Nephron (organoid): ENCODE data around the gene COL1A2.

Experiments used
- H3K27ac Mint-ChIP-seq, 3 experiments: 2 replicates each; pipeline ENCODE4 v1.8.0; 2020; ENCODE audit warnings: mixed read lengths in 3 of 3, mild to moderate bottlenecking in 2 of 3, moderate library complexity in 1 of 3
- H3K27me3 Mint-ChIP-seq: 2 replicates; pipeline ENCODE4 v1.8.0; 2021; ENCODE audit warnings: low read depth, mild to moderate bottlenecking, moderate library complexity, mixed read lengths
- H3K36me3 Mint-ChIP-seq: 2 replicates; pipeline ENCODE4 v1.8.0; 2020; ENCODE audit warnings: low read depth, mixed read lengths
- H3K4me1 Mint-ChIP-seq: 2 replicates; pipeline ENCODE4 v1.8.0; 2020; ENCODE audit warnings: mixed read lengths
- H3K4me3 Mint-ChIP-seq, 3 experiments: 2 replicates each; pipeline ENCODE4 v1.8.0; 2020; ENCODE audit warnings: mild to moderate bottlenecking in 3 of 3, mixed read lengths in 3 of 3, moderate library complexity in 2 of 3
- H3K9me3 Mint-ChIP-seq: 2 replicates; pipeline ENCODE4 v1.8.0; 2020; ENCODE audit warnings: mixed read lengths
- CTCF ChIP-seq, 3 experiments: fragments of 200-600 bp; sonication (generic); IDR thresholded peaks; one replicate each; pipeline ENCODE4 v1.5.0; 2021; ENCODE audit warnings: antibody characterized with exemption in 3 of 3; ENCODE audit not compliant: unreplicated experiment in 3 of 3

Gene COL1A2

GRCh38 chr7:94396596-94396995 lies 1.9 kb downstream of the COL1A2 start:
- peaks cover 50% of the 10 kb centered on the region for H3K4me1 Mint-ChIP-seq
- TF ChIP-seq CTCF (IDR thresholded peaks at IDR 0.05; ENCODE audit: unreplicated experiment in 3 of 3) = no peak
- H3K27ac Mint-ChIP-seq = peak overlapping the region; percentile 98 to 100 (median 99)
- peaks cover 6% of the 10 kb centered on the region for H3K27me3 Mint-ChIP-seq
- no peaks in the 10 kb centered on the region for H3K9me3 Mint-ChIP-seq
- peaks cover 43% of the 10 kb centered on the region for H3K36me3 Mint-ChIP-seq
- peak overlapping the region; percentile 96 to 100 (median 96) for H3K4me3 Mint-ChIP-seq

DNA sequence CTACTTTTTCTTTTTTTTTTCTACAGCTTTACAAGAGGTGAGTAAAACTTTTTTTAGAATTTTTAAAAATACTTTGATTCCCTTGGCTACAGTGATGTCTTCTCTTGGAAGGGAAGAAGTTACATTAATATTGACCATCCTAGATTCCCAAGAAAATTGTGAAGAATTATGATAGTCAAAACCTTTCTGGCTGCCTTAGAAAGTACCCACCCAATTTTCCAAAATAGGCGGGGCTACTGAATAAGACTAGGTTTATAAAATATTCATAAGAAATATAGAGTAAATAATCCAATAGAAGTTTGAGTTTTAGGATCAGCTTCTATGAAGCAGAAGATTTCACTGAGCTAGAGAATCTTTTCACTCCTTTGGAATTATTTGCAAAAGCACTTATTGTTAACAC lies 3.0 kb downstream of the COL1A2 start:
- peak overlapping the region in 2 of 3 experiments; percentile 61 to 66 for H3K27ac Mint-ChIP-seq
- TF ChIP-seq CTCF (IDR thresholded peaks at IDR 0.05; ENCODE audit: unreplicated experiment in 3 of 3) = no peak
- peak overlapping the region; percentile 96 to 100 (median 96) for H3K4me3 Mint-ChIP-seq
- peaks cover 47% of the 10 kb centered on the region for H3K4me1 Mint-ChIP-seq
- H3K9me3 Mint-ChIP-seq = no peaks in the 10 kb centered on the region
- peaks cover 52% of the 10 kb centered on the region for H3K36me3 Mint-ChIP-seq
- H3K27me3 Mint-ChIP-seq = peaks cover 6% of the 10 kb centered on the region

- Mint-ChIP-seq H3K9me3 (no peaks in the 10 kb centered on the region), H3K4me1 (peaks cover 45% of the 10 kb centered on the region), H3K27ac (peak overlapping the region in 2 of 3 experiments; percentile 47 to 66), H3K4me3 (peak overlapping the region; percentile 10 to 84 (median 65)), H3K27me3 (peaks cover 6% of the 10 kb centered on the region), H3K36me3 (peaks cover 60% of the 10 kb centered on the region)
- TF ChIP-seq CTCF (IDR thresholded peaks at IDR 0.05; ENCODE audit: unreplicated experiment in 3 of 3) = no peak
These were observed 4.1 kb downstream of the COL1A2 start for GRCh38 chr7:94398841-94399240.

DNA sequence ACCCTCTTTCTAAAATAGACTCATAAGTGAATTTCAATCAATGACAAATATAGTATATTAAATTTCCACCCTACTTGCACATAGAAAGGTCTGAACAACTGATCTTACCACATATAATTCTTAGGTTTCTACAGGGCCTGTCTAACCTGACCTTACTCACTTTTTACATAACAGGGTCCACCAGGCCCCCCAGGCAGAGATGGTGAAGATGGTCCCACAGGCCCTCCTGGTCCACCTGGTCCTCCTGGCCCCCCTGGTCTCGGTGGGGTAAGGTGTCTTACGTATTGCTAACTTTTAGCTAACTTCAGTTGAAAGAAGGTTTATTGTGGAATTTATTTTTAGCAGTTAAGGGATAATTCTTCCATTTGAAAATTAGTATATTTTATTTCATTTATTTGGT lies 5.3 kb downstream of the COL1A2 start:
- Mint-ChIP-seq H3K27ac (peak overlapping the region in 2 of 3 experiments; percentile 48 to 66), H3K4me3 (peak overlapping the region; percentile 38 to 84 (median 71)), H3K4me1 (peaks cover 53% of the 10 kb centered on the region), H3K36me3 (peaks cover 72% of the 10 kb centered on the region), H3K27me3 (peaks cover 2% of the 10 kb centered on the region), H3K9me3 (no peaks in the 10 kb centered on the region)
- no peak for TF ChIP-seq CTCF (IDR thresholded peaks at IDR 0.05; ENCODE audit: unreplicated experiment in 3 of 3)

DNA sequence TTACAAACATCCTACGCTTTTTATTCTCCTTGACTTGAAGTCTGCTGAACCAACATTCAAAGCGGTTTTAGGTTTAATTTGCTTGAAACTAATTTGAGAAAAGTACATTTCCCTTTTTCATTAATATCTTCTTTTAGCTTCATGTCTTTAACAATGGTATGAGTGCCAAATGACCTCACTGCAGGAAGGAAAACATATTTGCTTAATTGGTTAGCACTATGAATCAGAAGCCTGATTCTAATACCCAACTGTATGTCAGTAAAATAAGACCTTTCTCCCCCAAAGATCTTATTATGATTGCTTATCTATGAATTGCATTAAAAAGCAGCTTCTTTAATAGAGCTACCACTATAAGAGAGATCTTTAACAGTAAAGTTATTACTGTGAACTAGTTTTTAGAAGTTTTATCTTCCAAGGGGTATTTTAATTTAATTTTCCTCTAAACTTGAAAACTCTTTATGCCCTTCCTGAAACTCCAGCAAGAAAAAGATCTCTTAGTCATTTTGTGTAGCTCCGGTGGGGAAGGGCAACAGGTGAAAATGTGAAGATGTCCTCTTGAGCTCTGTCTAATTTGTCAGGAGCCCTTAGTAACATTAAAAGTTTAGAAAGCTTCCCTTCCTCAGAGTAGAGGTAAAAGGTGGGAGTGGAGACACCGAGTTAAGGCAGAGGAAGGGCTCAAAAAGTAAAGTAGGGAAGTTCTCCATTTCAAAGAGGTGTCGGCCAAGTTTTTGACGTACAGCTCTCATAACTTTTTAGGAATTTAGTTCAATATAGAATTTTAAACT lies 6.1 kb downstream of the COL1A2 start:
- Mint-ChIP-seq H3K27ac (peak overlapping the region in 2 of 3 experiments; percentile 66 to 72), H3K4me3 (peak overlapping the region in 2 of 3 experiments; percentile 57 to 84), H3K9me3 (no peaks in the 10 kb centered on the region), H3K4me1 (peaks cover 59% of the 10 kb centered on the region), H3K27me3 (no peaks in the 10 kb centered on the region), H3K36me3 (peaks cover 80% of the 10 kb centered on the region)
- TF ChIP-seq CTCF (IDR thresholded peaks at IDR 0.05; ENCODE audit: unreplicated experiment in 3 of 3) = no peak

DNA sequence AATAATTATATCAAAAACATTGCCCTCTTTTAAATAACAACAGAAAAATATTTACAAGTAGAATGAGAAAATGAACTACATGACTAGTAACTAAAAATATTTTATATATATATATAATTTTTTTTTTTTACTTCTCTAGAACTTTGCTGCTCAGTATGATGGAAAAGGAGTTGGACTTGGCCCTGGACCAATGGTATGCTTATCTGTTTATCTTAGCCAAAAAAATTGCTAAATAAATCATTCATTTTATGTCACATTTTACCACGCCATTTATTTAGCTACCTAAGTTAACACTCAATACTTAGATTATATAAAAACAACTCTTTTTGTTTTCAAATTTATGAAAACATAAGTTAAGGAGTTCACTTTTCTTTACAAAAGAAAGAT lies 6.7 kb downstream of the COL1A2 start:
- Mint-ChIP-seq H3K4me1 (peaks cover 59% of the 10 kb centered on the region), H3K9me3 (no peaks in the 10 kb centered on the region), H3K4me3 (peak overlapping the region in 1 of 3 experiments; percentile 84), H3K36me3 (peaks cover 79% of the 10 kb centered on the region), H3K27ac (peak overlapping the region in 1 of 3 experiments; percentile 66), H3K27me3 (no peaks in the 10 kb centered on the region)
- no peak for TF ChIP-seq CTCF (IDR thresholded peaks at IDR 0.05; ENCODE audit: unreplicated experiment in 3 of 3)
